GM23248 (cell line): ENCODE data around the gene SLC8A1.

ENCODE experiments used
- EZH2 ChIP-seq: fragments of 200-600 bp; sonication (generic); IDR thresholded peaks from 2 replicates; pipeline ENCODE4 v1.6.1; 2018; ENCODE audit warnings: antibody characterized with exemption, mild to moderate bottlenecking; ENCODE audit not compliant: insufficient read depth, poor library complexity, severe bottlenecking
- EZH2phosphoT487 ChIP-seq: fragments of 200-600 bp; sonication (generic); IDR thresholded peaks from 2 replicates; pipeline ENCODE4 v1.6.1; 2018; ENCODE audit warnings: antibody characterized with exemption, moderate library complexity, mild to moderate bottlenecking, low read depth; ENCODE audit not compliant: insufficient read depth

DNA sequence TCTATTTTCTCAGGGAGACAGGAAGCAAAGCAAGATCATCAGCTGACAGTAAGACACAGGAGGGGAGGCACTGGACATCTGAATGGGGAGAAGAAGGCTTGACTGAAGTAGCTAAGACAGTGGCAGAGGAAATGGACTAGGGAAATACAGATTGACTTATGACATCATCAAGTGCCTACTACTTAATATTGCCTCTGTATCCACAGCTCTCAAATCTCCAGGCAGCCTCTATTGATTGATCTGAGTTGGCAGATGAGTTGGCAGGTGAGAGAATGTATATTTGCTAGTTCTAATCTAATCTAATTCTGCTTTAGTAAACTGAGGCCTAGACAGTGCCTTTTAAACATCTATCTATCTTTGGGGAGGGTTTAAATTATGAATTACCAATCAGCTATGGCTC lies 242.1 kb downstream of the SLC8A1 start:
- TF ChIP-seq EZH2phosphoT487 (no peak), EZH2 (no peak)
